ENCODE results near the gene HOXA5.

The HOXA5 gene

DNA sequence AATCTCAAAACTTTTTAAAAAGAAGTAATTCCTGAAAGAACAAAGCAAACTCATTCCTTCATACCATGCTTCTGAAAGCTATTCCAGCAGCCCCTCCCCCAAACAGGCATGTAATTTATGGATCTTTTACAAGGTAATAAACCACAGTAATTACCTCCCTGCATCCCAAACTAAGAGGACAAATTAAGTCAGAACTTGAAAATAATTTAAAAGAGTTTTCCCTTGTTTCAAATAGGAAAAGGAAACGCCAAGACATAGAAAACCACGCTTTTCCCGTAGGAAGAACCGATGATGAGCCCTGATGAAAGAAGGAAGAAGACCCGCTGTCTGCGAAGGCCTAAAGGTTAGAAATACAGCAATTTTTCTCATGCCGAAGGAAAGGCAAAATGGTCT lies 21.8 kb downstream of the HOXA5 start:
- H3K27ac ChIP-seq, result no peak overlapping the region
- ChIA-PET POLR2A (ENCODE audit: low non-redundant PET) (no interaction called here), CTCF (no interaction called here)
- TF ChIP-seq, protein P1, sequence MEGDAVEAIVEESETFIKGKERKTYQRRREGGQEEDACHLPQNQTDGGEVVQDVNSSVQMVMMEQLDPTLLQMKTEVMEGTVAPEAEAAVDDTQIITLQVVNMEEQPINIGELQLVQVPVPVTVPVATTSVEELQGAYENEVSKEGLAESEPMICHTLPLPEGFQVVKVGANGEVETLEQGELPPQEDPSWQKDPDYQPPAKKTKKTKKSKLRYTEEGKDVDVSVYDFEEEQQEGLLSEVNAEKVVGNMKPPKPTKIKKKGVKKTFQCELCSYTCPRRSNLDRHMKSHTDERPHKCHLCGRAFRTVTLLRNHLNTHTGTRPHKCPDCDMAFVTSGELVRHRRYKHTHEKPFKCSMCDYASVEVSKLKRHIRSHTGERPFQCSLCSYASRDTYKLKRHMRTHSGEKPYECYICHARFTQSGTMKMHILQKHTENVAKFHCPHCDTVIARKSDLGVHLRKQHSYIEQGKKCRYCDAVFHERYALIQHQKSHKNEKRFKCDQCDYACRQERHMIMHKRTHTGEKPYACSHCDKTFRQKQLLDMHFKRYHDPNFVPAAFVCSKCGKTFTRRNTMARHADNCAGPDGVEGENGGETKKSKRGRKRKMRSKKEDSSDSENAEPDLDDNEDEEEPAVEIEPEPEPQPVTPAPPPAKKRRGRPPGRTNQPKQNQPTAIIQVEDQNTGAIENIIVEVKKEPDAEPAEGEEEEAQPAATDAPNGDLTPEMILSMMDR (conservative IDR thresholded peaks at IDR 0.05; ENCODE audit: low read depth), result no peak
- no peak for DNase-seq (ENCODE audit: low spot score)

DNA sequence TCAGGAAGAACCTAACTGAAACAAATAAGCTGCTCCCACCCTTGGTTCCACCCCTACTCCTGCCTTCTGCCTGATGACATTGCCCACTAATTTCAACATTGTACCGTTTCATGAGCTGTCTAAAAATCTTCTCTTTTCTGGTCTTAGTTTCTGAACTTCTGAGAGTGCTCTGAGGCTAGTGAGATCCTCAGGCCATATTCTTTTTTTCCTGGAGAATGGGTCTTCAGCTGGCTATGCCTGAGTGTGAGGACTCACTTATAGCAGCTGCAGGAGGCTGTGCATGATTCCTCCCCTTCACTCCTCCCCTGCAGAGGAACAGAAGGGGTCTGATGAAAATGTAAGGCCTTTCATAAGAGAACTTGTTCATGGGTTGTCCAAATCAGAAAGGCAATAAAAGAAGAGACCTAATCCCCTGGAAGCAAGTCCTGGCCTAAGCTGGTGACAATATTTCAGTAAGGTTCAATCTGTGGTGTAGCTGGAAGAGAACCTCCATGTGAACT lies 24.0 kb downstream of the HOXA5 start:
- no peak overlapping the region for H3K27ac ChIP-seq
- CTCF ChIA-PET, result interaction anchor here (0.6 kb wide), 1 partner anchor 270 kb away, joined by 3 read pairs; no protein-coding TSS in a partner anchor
- POLR2A ChIA-PET (ENCODE audit: low non-redundant PET), result no interaction called here
- DNase-seq (ENCODE audit: low spot score), result no peak
- TF ChIP-seq, protein P1 (conservative IDR thresholded peaks at IDR 0.05; ENCODE audit: low read depth), result no peak

DNA sequence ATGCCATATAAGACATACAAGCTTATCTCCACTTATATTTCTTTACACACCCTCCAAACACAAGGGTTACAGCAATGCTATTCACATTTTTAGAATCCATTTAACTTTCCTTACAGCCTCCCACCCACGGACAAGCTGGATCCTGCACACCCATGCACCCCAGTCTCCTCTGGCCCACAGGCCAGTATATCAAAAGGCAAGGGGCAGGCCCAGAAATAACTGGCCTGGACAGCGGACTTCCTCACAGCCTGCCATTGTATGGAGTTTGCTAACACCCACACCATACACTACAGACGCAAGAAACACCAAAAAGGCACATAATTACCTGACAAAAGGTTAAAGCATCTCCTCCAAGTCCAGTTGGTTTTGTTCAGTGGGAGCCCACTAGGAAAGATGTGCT lies 24.9 kb downstream of the HOXA5 start:
- no peak overlapping the region for H3K27ac ChIP-seq
- DNase-seq (ENCODE audit: low spot score), result no peak
- ChIA-PET POLR2A (ENCODE audit: low non-redundant PET) (no interaction called here), CTCF (interaction anchor here (0.9 kb wide), 1 partner anchor 19 kb away, joined by 4 read pairs; no protein-coding TSS in a partner anchor)
- TF ChIP-seq, protein P1 (conservative IDR thresholded peaks at IDR 0.05; ENCODE audit: low read depth), result no peak

DNA sequence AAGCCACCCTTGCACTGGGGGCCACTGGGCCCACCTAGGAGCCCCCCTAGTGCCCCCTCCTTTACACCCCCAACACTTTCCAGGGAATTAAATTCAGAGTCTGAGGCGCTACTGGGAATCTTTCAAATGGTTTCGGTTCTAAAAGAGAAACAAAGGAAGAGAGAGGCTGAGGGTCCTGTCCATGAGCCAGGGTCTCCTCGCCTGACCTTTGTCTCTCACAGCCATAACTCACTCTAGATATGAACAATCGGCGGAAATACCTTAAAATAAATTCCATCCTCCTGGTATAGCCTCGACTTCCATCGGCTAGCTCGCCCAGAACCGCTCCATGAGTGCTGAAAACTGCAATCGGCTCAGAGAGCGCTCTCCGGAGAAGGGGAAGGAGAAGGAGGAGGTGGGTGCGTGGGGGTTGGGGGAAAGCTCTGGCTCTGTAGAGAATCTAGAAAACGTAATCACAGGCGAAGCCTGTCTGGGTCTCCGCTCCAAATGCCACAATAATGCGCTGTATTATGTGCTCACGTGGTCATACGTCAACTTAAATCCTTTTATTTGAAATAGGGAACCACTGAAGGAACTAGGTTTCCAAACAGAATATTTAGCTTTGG lies 25.5 kb downstream of the HOXA5 start:
- DNase-seq (ENCODE audit: low spot score), result no peak
- ChIA-PET CTCF (interaction anchor here (0.6 to 0.9 kb wide), 2 partner anchors 20 to 66 kb away, joined by 3 to 4 read pairs; no protein-coding TSS in a partner anchor), POLR2A (ENCODE audit: low non-redundant PET) (no interaction called here)
- H3K27ac ChIP-seq, result no peak overlapping the region
- TF ChIP-seq, protein P1 (conservative IDR thresholded peaks at IDR 0.05; ENCODE audit: low read depth), result no peak

DNA sequence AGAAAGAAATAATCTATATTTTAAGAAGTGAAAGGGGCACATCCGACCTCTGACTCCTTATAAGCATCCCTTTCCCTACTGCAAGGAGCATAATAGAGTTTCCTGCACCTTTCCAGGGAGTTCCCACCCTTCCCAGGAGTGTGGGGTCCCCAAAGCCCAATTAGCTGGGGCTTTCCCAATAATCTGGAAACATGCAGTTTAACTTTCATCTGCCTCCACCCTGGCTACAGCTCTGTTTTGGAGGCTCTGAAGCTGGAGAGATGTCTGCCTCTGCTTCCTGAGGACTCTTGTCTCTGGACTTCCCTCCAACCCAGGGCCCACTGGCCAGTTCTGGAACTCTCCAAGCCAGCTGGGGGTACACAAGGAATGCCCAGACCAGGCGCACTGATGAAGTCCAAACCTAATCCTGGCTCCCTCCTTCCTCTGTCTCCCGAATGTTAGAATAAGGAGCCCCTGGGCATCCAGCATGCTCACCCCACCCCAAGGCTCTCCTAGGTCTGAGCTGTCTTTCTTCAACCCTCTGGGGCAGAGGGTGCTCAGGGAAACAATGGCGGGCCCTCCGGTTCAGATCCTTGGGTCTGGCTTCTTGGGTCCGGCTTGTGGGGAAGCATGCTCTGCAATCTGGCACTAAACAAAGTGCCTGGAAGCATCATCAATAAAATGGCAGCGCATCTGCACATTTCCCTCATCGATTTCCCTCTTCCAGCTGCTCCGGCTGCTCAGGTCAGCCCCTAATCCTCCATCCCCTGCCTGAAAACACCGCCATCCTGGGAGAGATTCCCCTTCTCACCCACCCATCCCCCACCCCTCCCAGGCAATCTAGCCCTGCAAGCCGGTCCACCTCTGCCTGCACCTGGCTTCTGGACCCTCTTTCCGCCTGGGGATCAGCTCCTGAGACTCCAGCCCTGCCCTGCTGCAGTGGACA lies 26.3 kb downstream of the HOXA5 start:
- DNase-seq (ENCODE audit: low spot score), result no peak

More for the DNA sequence above, 26.3 kb downstream of the HOXA5 start:
- H3K27ac ChIP-seq, result peak overlapping the region; percentile 37; the same call in 1 of the 2 replicates
- TF ChIP-seq, protein P1 (conservative IDR thresholded peaks at IDR 0.05; ENCODE audit: low read depth), result no peak
- ChIA-PET CTCF (interaction anchor here (0.5 to 0.9 kb wide), 4 partner anchors 19 to 1254 kb away, joined by 3 to 4 read pairs (median 4); no protein-coding TSS in a partner anchor), POLR2A (ENCODE audit: low non-redundant PET) (no interaction called here)

All from RWPE1 (cell line).